Ovary (tissue), 9 donors: ENCODE data around the gene ST3GAL3. TPM values are rescaled to one million over a fixed set of nuclear protein-coding genes. Genes with fewer than 3 reads are reported as not detected.

Source experiments
- DNase-seq, 5 donors: peaks; one replicate each; pipeline ENCODE4 v3.0.0-alpha.2; 2019 to 2020
- H3K27ac ChIP-seq, 2 donors: fragments of 200-600 bp; one replicate each; pipeline versions ENCODE4 v1.5.1 to v1.8.0; 2019 to 2022
- H3K27me3 ChIP-seq: fragments of 200-600 bp; one replicate; pipeline ENCODE4 v1.8.0; 2022
- H3K36me3 ChIP-seq: fragments of 200-600 bp; sonication (generic); one replicate; pipeline ENCODE4 v1.5.1; 2019
- H3K4me1 ChIP-seq: one replicate; pipeline ENCODE4 v1.8.1; 2013; ENCODE audit warnings: mild to moderate bottlenecking, moderate library complexity; ENCODE audit not compliant: insufficient read depth
- H3K4me3 ChIP-seq: fragments of 200-600 bp; sonication (generic); one replicate; pipeline ENCODE4 v1.5.1; 2017
- H3K9me3 ChIP-seq, 2 donors: fragments of 200-600 bp in 1 of 2; sonication (generic) in 1 of 2; one replicate each; pipeline versions ENCODE4 v1.5.1 to v1.8.1; 2013 to 2019; ENCODE audit warnings: mild to moderate bottlenecking in 1 of 2, moderate library complexity in 1 of 2
- EP300 ChIP-seq: sonication (generic); formaldehyde crosslinking; IDR thresholded peaks from one replicate; pipeline ENCODE4 v1.6.1; 2017; ENCODE audit warnings: antibody characterized with exemption
- POLR2A ChIP-seq: fragments of 450-650 bp; IDR thresholded peaks from one replicate; pipeline ENCODE4 v1.6.1; 2017; ENCODE audit warnings: antibody characterized with exemption, mild to moderate bottlenecking, moderate library complexity
- WGBS, 3 donors: extraction: QIAGEN DNeasy Blood & Tissue Kit in 1 of 3; methylation state at CpG; one replicate each; pipeline versions ENCODE4 v1.1.5 to v1.1.7; 2013 to 2017; 5-methylcytosine and 5-hydroxymethylcytosine counted together
- intact Hi-C, 4 donors: fragments of 100-400 bp; cut with DNase I; formaldehyde crosslinking; loops; one replicate each; pipeline versions ENCODE4 v1.11.0 to v1.15.1; 2022 to 2023
- polyA plus RNA-seq, 2 donors: library from polyadenylated mRNA; stranded (reverse); fragments of 200-250 nt in 1 of 2; fragments of 350-450 nt in 1 of 2; fragmentation: Illumina TruSeq in 1 of 2; extraction: RNeasy Lipid Tissue Mini Kit (QIAGEN cat#74804) in 1 of 2; gene quantifications; one replicate each; pipeline ENCODE4 v1.2.3, GENCODE V29; 2013 to 2014
- total RNA-seq, 7 donors: library from RNA; depleted of rRNA in 2 of 7; stranded (reverse); fragments of >200 nt in 2 of 7; fragmentation: NEBNext Ultra II Directional in 3 of 7; extraction: Animal tissue kit (Norgen Biotek cat#: 25700) in 3 of 7; gene quantifications; one replicate each; pipeline versions ENCODE4 v1.1.0 to v1.2.4, GENCODE V29; 2016 to 2023
- TF ChIP-seq, protein P1 (sequence below), 3 donors: fragments of 450-650 bp in 2 of 3; fragments of 200-600 bp in 1 of 3; IDR thresholded peaks; one replicate each; pipeline versions ENCODE4 v1.5.1 to v1.8.0; 2016 to 2022; ENCODE audit warnings: antibody characterized with exemption in 3 of 3, mild to moderate bottlenecking in 1 of 3
- donor health status: DM: no; HTN: no; CAD: no; lungs with moderate emphysema.
- donor health status: DM: no; HTN: no; CAD: no.
- donor health status: Bipolar disorder and iron deficiency.
- donor health status: DM: yes; HTN: yes; CAD: no.
- donor health status: DM: no; HTN: no; CAD: no.
- donor health status: DM: yes; HTN: yes; CAD: no.

The ST3GAL3 gene
- total and polyA plus RNA-seq, 9 donors = 11.4 to 43.3 (median 27.1) TPM

DNA sequence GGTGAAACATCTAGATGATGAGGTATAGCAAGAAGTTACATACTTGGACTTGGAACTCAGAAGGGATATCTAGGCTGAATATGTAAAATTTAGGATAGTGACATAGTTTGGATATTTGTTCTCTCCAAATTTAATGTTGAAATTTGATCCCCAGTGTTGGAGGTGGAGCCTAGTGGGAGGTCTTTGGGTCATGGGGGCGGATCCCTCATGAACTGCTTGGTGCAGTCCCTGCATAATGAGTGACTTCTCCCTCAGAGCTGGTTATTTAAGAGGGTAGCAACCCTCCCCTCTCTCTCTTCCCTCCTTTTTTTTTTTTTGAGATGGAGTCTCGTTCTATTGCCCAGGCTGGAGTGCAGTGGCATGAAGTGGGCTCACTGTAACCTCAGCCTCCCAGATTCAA, 15.5 kb downstream of the ST3GAL3 start:
- H3K4me1 ChIP-seq = peaks cover 3% of the 10 kb centered on the region
- H3K27ac ChIP-seq = no peak overlapping the region
- no peak for DNase-seq
- H3K4me3 ChIP-seq = no peak overlapping the region
- no peaks in the 10 kb centered on the region for H3K27me3 ChIP-seq
- H3K9me3 ChIP-seq = no peaks in the 10 kb centered on the region
- no peak for TF ChIP-seq EP300
- TF ChIP-seq, protein P1, sequence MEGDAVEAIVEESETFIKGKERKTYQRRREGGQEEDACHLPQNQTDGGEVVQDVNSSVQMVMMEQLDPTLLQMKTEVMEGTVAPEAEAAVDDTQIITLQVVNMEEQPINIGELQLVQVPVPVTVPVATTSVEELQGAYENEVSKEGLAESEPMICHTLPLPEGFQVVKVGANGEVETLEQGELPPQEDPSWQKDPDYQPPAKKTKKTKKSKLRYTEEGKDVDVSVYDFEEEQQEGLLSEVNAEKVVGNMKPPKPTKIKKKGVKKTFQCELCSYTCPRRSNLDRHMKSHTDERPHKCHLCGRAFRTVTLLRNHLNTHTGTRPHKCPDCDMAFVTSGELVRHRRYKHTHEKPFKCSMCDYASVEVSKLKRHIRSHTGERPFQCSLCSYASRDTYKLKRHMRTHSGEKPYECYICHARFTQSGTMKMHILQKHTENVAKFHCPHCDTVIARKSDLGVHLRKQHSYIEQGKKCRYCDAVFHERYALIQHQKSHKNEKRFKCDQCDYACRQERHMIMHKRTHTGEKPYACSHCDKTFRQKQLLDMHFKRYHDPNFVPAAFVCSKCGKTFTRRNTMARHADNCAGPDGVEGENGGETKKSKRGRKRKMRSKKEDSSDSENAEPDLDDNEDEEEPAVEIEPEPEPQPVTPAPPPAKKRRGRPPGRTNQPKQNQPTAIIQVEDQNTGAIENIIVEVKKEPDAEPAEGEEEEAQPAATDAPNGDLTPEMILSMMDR (IDR thresholded peaks at IDR 0.05) = no peak
- TF ChIP-seq POLR2A = no peak
- intact Hi-C loops = no loop called here
- WGBS, 3 donors = 94 to 96% (median 95%) methylated on average over 2 of the region's 2 CpGs
- no peaks in the 10 kb centered on the region for H3K36me3 ChIP-seq

DNA sequence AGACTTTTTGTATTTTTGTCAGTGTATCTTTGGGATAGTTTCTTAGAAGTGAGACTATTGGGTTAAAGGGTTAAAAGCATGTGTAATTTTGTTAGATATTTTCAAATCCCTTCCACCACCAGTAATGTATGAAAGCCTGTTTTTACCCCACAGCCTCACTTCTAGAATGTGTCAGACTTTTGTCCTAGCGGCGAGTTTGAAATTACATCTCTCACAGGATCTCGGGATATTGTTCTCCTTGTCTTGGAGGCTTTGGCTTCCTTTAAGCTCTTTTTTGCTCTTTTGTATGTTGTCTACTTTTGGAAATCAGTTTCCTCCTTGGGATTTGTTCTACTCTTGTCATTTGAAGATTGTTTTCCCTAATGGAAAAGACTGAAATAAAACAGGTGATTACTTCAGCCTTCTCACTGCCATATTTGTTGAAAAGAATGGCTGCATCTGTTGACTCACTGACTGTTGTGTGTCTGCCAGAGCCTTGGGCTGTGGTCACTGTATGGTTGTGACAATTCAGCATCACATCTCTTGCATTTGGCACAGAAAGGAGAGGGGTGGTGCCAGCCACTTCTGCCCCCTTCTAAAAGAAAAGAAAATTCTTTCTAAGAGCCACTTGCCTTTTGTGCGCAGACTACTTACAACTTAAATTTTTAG, 22.6 kb downstream of the ST3GAL3 start:
- no peak overlapping the region for H3K27ac ChIP-seq
- intact Hi-C loops = no loop called here
- 93 to 99% (median 98%) methylated on average over 4 of the region's 4 CpGs for WGBS, 3 donors

DNA sequence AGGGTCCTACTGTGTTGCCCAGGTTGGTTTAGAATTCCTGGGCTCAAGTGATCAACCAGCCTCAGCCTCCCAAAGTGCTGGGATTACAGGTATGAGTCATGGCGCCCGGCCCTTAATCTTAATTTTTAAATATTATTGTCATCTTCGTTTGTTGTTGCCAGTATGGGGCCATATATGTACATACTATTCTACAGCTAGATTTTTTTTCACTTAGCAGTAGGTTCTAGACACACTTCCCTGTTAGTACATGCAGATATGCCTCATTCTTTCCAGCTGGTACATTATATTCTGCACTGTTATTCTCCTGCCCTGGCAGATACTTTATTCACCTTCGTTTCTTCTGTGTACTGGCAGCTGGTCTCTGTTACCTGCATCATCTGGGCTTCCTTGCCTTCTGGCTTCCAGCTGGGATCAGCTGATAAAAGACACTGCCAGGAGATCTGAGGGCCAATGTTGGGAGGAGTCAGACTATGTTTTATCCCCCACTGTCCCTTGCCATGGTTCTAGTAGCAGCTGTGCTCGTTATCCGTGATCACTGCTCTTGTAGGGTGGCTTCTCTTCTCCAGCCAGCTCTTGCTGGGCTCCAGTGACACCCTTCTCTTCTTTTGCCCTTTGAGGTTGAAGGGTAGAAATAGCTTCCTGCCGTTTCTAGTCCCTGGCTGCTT, 24.7 kb downstream of the ST3GAL3 start:
- TF ChIP-seq, protein P1 (IDR thresholded peaks at IDR 0.05) = no peak
- no peak for TF ChIP-seq POLR2A
- TF ChIP-seq EP300 = no peak
- 64 to 70% (median 69%) methylated on average over 7 of the region's 7 CpGs for WGBS, 3 donors
- H3K27ac ChIP-seq = no peak overlapping the region
- no peaks in the 10 kb centered on the region for H3K27me3 ChIP-seq
- DNase-seq = no peak
- H3K4me3 ChIP-seq = no peak overlapping the region
- no peaks in the 10 kb centered on the region for H3K9me3 ChIP-seq
- intact Hi-C loops = no loop called here
- H3K36me3 ChIP-seq = no peaks in the 10 kb centered on the region
- peaks cover 1% of the 10 kb centered on the region for H3K4me1 ChIP-seq

More for the DNA sequence above, 22.6 kb downstream of the ST3GAL3 start:
- no peak for DNase-seq
- TF ChIP-seq EP300 = no peak
- TF ChIP-seq POLR2A = no peak
- TF ChIP-seq, protein P1 (IDR thresholded peaks at IDR 0.05) = no peak
- Histone ChIP-seq H3K4me1 (no peaks in the 10 kb centered on the region), H3K9me3 (no peaks in the 10 kb centered on the region), H3K36me3 (no peaks in the 10 kb centered on the region), H3K4me3 (no peak overlapping the region), H3K27me3 (no peaks in the 10 kb centered on the region)

DNA sequence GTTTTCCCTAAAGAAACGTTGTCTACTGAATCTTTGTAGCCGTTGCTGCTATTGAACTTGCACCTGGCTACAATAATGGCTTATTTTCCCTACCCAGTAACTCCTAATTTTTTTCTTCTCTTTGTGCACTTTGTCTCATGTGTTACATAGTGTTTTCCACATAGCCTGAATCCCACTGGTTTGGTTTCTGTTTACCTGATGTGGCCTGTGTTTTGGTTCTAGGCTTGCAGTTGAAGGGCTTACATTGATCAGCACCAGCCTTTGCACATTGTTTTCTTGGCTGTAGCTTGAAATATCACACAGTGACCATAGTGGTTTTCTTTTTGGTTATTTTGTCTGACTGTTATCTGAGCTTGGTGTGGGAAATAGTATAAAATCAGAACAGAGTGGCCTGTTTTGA, 29.5 kb downstream of the ST3GAL3 start:
- TF ChIP-seq, protein P1 (IDR thresholded peaks at IDR 0.05) = no peak
- TF ChIP-seq POLR2A = no peak
- 23 to 48% (median 26%) methylated on average over 2 of the region's 2 CpGs for WGBS, 3 donors
- Histone ChIP-seq H3K9me3 (no peaks in the 10 kb centered on the region), H3K27ac (no peak overlapping the region), H3K4me1 (peaks cover 1% of the 10 kb centered on the region), H3K36me3 (no peaks in the 10 kb centered on the region), H3K27me3 (no peaks in the 10 kb centered on the region), H3K4me3 (no peak overlapping the region)
- no peak for DNase-seq
- intact Hi-C loops = no loop called here
